Calu3 (cell line): ENCODE measurements around the gene ARID3B. TPM values are rescaled to one million over a fixed set of nuclear protein-coding genes. Genes with fewer than 3 reads are reported as not detected.

Source experiments
- BruUV-seq: library from RNA; stranded (reverse); fragments of 400-500 nt; replicated peaks from 2 replicates; lab custom pipeline; 2021; lab: Mats Ljungman, UMichigan
- CTCF ChIA-PET: fragments of 300-600 bp; sonication (Branson Sonifier 250); formaldehyde crosslinking; loops from one replicate; lab custom pipeline; 2022; ENCODE audit warnings: antibody characterized with exemption; lab: Charles Lee
- DNase-seq: peaks from one replicate; pipeline ENCODE4 v3.0.0; 2022
- H3K27ac Mint-ChIP-seq: one replicate; pipeline ENCODE4 v1.8.0; 2022; ENCODE audit warnings: mixed read lengths; ENCODE audit not compliant: unreplicated experiment
- H3K27me3 Mint-ChIP-seq: one replicate; pipeline ENCODE4 v1.8.0; 2022; ENCODE audit warnings: mixed read lengths; ENCODE audit not compliant: unreplicated experiment
- H3K36me3 Mint-ChIP-seq: one replicate; pipeline ENCODE4 v1.8.0; 2022; ENCODE audit warnings: mild to moderate bottlenecking, moderate library complexity, mixed read lengths; ENCODE audit not compliant: insufficient read depth, unreplicated experiment
- H3K4me1 Mint-ChIP-seq: one replicate; pipeline ENCODE4 v1.8.0; 2022; ENCODE audit warnings: mild to moderate bottlenecking, low read depth, mixed read lengths; ENCODE audit not compliant: unreplicated experiment
- H3K4me3 Mint-ChIP-seq: one replicate; pipeline ENCODE4 v1.8.0; 2022; ENCODE audit warnings: mild to moderate bottlenecking, low read depth, moderate library complexity, mixed read lengths; ENCODE audit not compliant: unreplicated experiment
- H3K9me3 Mint-ChIP-seq: one replicate; pipeline ENCODE4 v1.8.0; 2022; ENCODE audit warnings: low read depth, mixed read lengths; ENCODE audit not compliant: unreplicated experiment
- CTCF ChIP-seq: fragments of 200-600 bp; IDR thresholded peaks from one replicate; pipeline ENCODE4 v1.8.0; 2022; ENCODE audit warnings: antibody characterized with exemption; ENCODE audit not compliant: unreplicated experiment
- intact Hi-C: fragments of 100-400 bp; cut with micrococcal nuclease; formaldehyde crosslinking; loops from one replicate; pipeline ENCODE4 v1.10.0; 2022; ENCODE audit not compliant: unreplicated experiment
- total RNA-seq: library from RNA; stranded (reverse); gene quantifications from 2 replicates; pipeline ENCODE4 v1.2.3, GENCODE V29; 2022

ARID3B gene
- total RNA-seq, 1 experiment from 2014 or later = 10.6 TPM

- no peak overlapping the region for H3K4me3 Mint-ChIP-seq
- no peaks in the 10 kb centered on the region for H3K27me3 Mint-ChIP-seq
- H3K36me3 Mint-ChIP-seq = peaks cover 13% of the 10 kb centered on the region
- DNase-seq = no peak
- no peaks in the 10 kb centered on the region for H3K4me1 Mint-ChIP-seq
- no peaks in the 10 kb centered on the region for H3K9me3 Mint-ChIP-seq
- intact Hi-C loops = no loop called here
- no peak for TF ChIP-seq CTCF
- no peak overlapping the region for H3K27ac Mint-ChIP-seq
- BruUV-seq = no TSS peak
- CTCF ChIA-PET = no interaction called here
Measured at GRCh38 chr15:74589826-74590225, 48.8 kb downstream of the ARID3B start.

- intact Hi-C loops = no loop called here
- no TSS peak for BruUV-seq
- CTCF ChIA-PET = interaction anchor here (0.5 kb wide), 1 partner anchor 62 kb away, joined by 5 read pairs; no protein-coding TSS in a partner anchor
Measured at GRCh38 chr15:74592222-74592621, 51.2 kb downstream of the ARID3B start.

GRCh38 chr15:74593122-74593521, 52.1 kb downstream of the ARID3B start:
- Mint-ChIP-seq H3K4me1 (no peaks in the 10 kb centered on the region), H3K4me3 (no peak overlapping the region), H3K36me3 (peaks cover 7% of the 10 kb centered on the region), H3K27me3 (no peaks in the 10 kb centered on the region), H3K27ac (no peak overlapping the region), H3K9me3 (no peaks in the 10 kb centered on the region)
- DNase-seq = no peak
- TF ChIP-seq CTCF = no peak
- intact Hi-C loops = no loop called here
- no TSS peak for BruUV-seq
- CTCF ChIA-PET = no interaction called here

More at GRCh38 chr15:74592222-74592621, 51.2 kb downstream of the ARID3B start:
- no peak for DNase-seq
- no peaks in the 10 kb centered on the region for H3K9me3 Mint-ChIP-seq
- no peaks in the 10 kb centered on the region for H3K4me1 Mint-ChIP-seq
- H3K27me3 Mint-ChIP-seq = no peaks in the 10 kb centered on the region
- TF ChIP-seq CTCF = no peak
- H3K36me3 Mint-ChIP-seq = peaks cover 7% of the 10 kb centered on the region
- H3K27ac Mint-ChIP-seq = no peak overlapping the region
- no peak overlapping the region for H3K4me3 Mint-ChIP-seq

- CTCF ChIA-PET = no interaction called here
- no peak for DNase-seq
- Mint-ChIP-seq H3K4me3 (no peak overlapping the region), H3K4me1 (no peaks in the 10 kb centered on the region), H3K27ac (no peak overlapping the region), H3K27me3 (no peaks in the 10 kb centered on the region), H3K36me3 (peaks cover 7% of the 10 kb centered on the region), H3K9me3 (no peaks in the 10 kb centered on the region)
- TF ChIP-seq CTCF = no peak
- no TSS peak for BruUV-seq
- intact Hi-C loops = no loop called here
Measured at GRCh38 chr15:74594455-74594854, 53.4 kb downstream of the ARID3B start.
